ENCODE results near the gene OR52E5.

DNA sequence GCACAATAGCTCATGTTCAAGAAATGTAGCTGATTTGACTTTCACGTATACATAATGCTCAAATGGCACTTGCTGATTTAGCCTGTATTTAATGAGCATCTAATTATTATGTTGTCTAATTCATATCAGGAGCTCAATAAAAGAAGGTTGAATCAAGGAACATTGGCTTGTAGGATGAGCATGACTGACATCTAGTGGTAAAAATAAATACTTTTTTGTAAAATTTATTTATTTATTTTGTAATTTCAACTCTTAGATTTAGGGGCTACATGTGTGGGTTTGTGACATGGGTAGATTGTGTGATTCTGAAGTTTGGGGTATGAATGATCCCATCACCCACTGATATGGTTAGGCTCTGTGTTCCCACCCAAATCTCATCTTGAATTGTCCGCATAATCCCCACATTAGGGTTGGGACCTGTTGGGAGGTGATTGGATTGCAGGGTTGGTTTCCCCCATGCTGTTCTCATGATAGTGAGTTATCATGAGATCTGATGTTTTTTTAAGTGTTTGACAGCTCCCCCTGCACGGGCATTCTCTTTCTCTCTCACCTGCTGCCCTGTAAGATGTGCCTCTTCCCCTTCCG is 1.7 kb upstream of the OR52E5 start:
- TF ChIP-seq CTCF (conservative IDR thresholded peaks at IDR 0.05; ENCODE audit: low read depth, low read length) (peak; percentile 49), EZH2 (IDR thresholded peaks at IDR 0.05; ENCODE audit: borderline replicate concordance, low read depth, low read length, poor library complexity, severe bottlenecking) (no peak)

Measured in A673 (cell line).